ENCODE results near the gene CSF1R.

DNA sequence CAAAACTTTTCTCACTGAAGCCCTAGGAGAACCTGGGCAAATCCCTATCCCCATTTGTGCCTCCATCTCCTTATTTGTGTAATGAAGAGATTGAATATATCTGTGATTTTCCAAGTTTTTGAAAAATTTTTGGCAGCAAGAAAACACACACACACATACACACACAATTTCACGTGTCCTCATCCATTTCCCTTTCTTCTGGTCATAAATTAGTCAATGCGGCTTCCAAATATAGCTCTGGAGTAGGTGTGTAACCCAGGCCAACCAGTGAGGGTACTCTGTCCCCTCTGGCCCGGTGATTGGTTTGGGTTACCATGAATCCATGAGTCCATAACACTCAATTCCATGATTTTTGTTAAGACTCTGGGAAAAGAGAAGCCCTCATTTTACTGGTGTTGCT lies 12.7 kb downstream of the CSF1R start:
- TF ChIP-seq POLR2A (IDR thresholded peaks at IDR 0.05): no peak
- TF ChIP-seq, protein P1, sequence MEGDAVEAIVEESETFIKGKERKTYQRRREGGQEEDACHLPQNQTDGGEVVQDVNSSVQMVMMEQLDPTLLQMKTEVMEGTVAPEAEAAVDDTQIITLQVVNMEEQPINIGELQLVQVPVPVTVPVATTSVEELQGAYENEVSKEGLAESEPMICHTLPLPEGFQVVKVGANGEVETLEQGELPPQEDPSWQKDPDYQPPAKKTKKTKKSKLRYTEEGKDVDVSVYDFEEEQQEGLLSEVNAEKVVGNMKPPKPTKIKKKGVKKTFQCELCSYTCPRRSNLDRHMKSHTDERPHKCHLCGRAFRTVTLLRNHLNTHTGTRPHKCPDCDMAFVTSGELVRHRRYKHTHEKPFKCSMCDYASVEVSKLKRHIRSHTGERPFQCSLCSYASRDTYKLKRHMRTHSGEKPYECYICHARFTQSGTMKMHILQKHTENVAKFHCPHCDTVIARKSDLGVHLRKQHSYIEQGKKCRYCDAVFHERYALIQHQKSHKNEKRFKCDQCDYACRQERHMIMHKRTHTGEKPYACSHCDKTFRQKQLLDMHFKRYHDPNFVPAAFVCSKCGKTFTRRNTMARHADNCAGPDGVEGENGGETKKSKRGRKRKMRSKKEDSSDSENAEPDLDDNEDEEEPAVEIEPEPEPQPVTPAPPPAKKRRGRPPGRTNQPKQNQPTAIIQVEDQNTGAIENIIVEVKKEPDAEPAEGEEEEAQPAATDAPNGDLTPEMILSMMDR (IDR thresholded peaks at IDR 0.05 in 8 of 11, conservative IDR thresholded peaks at IDR 0.05 in 3 of 11): no peak
- no peak for TF ChIP-seq POLR2AphosphoS5 (IDR thresholded peaks at IDR 0.05)

Measured in spleen (tissue), 7 donors.